Endothelial cell of umbilical vein (primary cell): Measurements from ENCODE around the gene GSDME. TPM values are rescaled to one million over a fixed set of nuclear protein-coding genes. Genes with fewer than 3 reads are reported as not detected.

Source experiments
- BruUV-seq: library from RNA; stranded (reverse); fragments of 400-500 nt; replicated peaks from 2 replicates; lab custom pipeline; 2021; lab: Mats Ljungman, UMichigan
- CTCF ChIA-PET: fragments of 300-600, 350-600 bp; sonication (Branson Sonifier 250); formaldehyde crosslinking; loops from one replicate; lab custom pipeline; 2021; ENCODE audit warnings: antibody characterized with exemption, inconsistent platforms; lab: Charles Lee
- POLR2A ChIA-PET: fragments of 300-600, 350-600 bp; sonication (Branson Sonifier 250); formaldehyde crosslinking; loops from one replicate; lab custom pipeline; 2021; ENCODE audit warnings: antibody characterized with exemption, inconsistent platforms; lab: Charles Lee
- DNase-seq: peaks from one replicate; pipeline ENCODE4 v3.0.0-alpha.2; 2011; ENCODE audit warnings: low read depth, low spot score
- FAIRE-seq: peaks from 2 replicates; lab custom pipeline; 2011; peaks lifted over from hg19 to GRCh38; lab: Jason Lieb, UNC
- H2AFZ ChIP-seq: 2 replicates; pipeline ENCODE4 v1.6.0; 2012; ENCODE audit warnings: low read depth, low read length, control low read depth, inconsistent platforms
- H3K27ac ChIP-seq: 2 replicates; pipeline ENCODE4 v1.5.1; 2011; ENCODE audit warnings: low read depth, mild to moderate bottlenecking, control low read depth, low read length, moderate library complexity; ENCODE audit not compliant: insufficient read depth
- H3K27me3 ChIP-seq, 2 experiments: 2 replicates each; pipeline versions ENCODE4 v1.6.0 to v1.6.1; 2011; ENCODE audit warnings: low read length in 2 of 2, mixed read lengths in 1 of 2; ENCODE audit not compliant: control insufficient read depth in 2 of 2, insufficient read depth in 2 of 2
- H3K36me3 ChIP-seq, 2 experiments: 2 replicates in 1 of 2; 3 replicates in 1 of 2; pipeline ENCODE4 v1.5.1; 2011; ENCODE audit warnings: low read length in 2 of 2, mild to moderate bottlenecking in 1 of 2, moderate library complexity in 1 of 2; ENCODE audit not compliant: control insufficient read depth in 2 of 2, insufficient read depth in 2 of 2; ENCODE audit errors: extremely low read depth in 1 of 2
- H3K4me1 ChIP-seq: 3 replicates; pipeline ENCODE4 v1.5.1; 2011; ENCODE audit warnings: mild to moderate bottlenecking, low read length; ENCODE audit not compliant: control insufficient read depth, insufficient read depth; ENCODE audit errors: extremely low read depth
- H3K4me2 ChIP-seq: 2 replicates; pipeline ENCODE4 v1.6.1; 2011; ENCODE audit warnings: low read length, control low read depth, mixed read lengths; ENCODE audit not compliant: insufficient read depth
- H3K4me3 ChIP-seq, 3 experiments: fragments of 200-600 bp in 1 of 3; sonication (generic), shearing (Covaris generic) in 1 of 3; replicated peaks in 1 of 3; 2 replicates each; pipeline ENCODE4 v1.5.1; 2011 to 2016; ENCODE audit warnings: control low read depth in 3 of 3, low read length in 3 of 3, mild to moderate bottlenecking in 2 of 3, inconsistent platforms in 1 of 3, low read depth in 1 of 3, moderate library complexity in 1 of 3; ENCODE audit not compliant: insufficient read depth in 1 of 3
- H3K79me2 ChIP-seq: 2 replicates; pipeline ENCODE4 v1.6.0; 2012; ENCODE audit warnings: low read length, inconsistent platforms; ENCODE audit not compliant: control insufficient read depth, insufficient read depth
- H3K9ac ChIP-seq: replicated peaks from 2 replicates; pipeline ENCODE3; 2011; ENCODE audit warnings: low read length, control low read depth; ENCODE audit not compliant: insufficient read depth; ENCODE audit errors: extremely low read depth
- H3K9me1 ChIP-seq: replicated peaks from 3 replicates; pipeline ENCODE4 v1.6.0; 2011; ENCODE audit warnings: mild to moderate bottlenecking, low read length; ENCODE audit not compliant: control insufficient read depth, insufficient read depth; ENCODE audit errors: extremely low read depth
- H3K9me3 ChIP-seq: replicated peaks from 2 replicates; pipeline ENCODE4 v1.5.1; 2012; ENCODE audit warnings: low read length, inconsistent platforms; ENCODE audit not compliant: control insufficient read depth, insufficient read depth
- H4K20me1 ChIP-seq: replicated peaks from 2 replicates; pipeline ENCODE3; 2011; ENCODE audit warnings: mild to moderate bottlenecking, low read length; ENCODE audit not compliant: control insufficient read depth, insufficient read depth; ENCODE audit errors: extremely low read depth
- FOS ChIP-seq: IDR thresholded peaks from 2 replicates; pipeline ENCODE4 v1.6.1; 2011; ENCODE audit warnings: mild to moderate bottlenecking, low read length, moderate library complexity, borderline replicate concordance; ENCODE audit not compliant: insufficient read depth
- JUN ChIP-seq: IDR thresholded peaks from 2 replicates; pipeline ENCODE4 v1.6.1; 2011; ENCODE audit warnings: borderline replicate concordance, low read depth; ENCODE audit not compliant: insufficient read length, insufficient read depth
- MYC ChIP-seq: IDR thresholded peaks from one replicate; pipeline ENCODE4 v1.6.1; 2011; ENCODE audit warnings: mild to moderate bottlenecking, low read depth, low read length
- POLR2AphosphoS5 ChIP-seq: IDR thresholded peaks from 2 replicates; pipeline ENCODE4 v1.6.1; 2012; ENCODE audit warnings: low read depth, mild to moderate bottlenecking, control low read depth, low read length, moderate library complexity; ENCODE audit not compliant: insufficient read depth
- dilution Hi-C: fragments of 300-500 bp; cut with MboI; formaldehyde crosslinking; loops from one replicate; pipeline ENCODE4 v1.15.0; 2019; ENCODE audit warnings: low sequenced_read_pairs; ENCODE audit not compliant: extremely low pct_ligation_motif_present
- intact Hi-C: fragments of 100-400 bp; cut with micrococcal nuclease; formaldehyde crosslinking; loops from one replicate; pipeline ENCODE4 v1.10.0; 2022
- polyA plus RNA-seq, 4 experiments: library from polyadenylated mRNA; depleted of rRNA in 3 of 4; stranded (reverse) in 3 of 4; unstranded in 1 of 4; fragments of >200 nt; gene quantifications; 2 replicates each; pipeline versions ENCODE4 v1.2.1 to v1.2.3, GENCODE V29; 2011 to 2012; ENCODE audit warnings: missing spikeins in 1 of 4
- total RNA-seq: library from RNA; stranded (reverse); gene quantifications from 2 replicates; pipeline ENCODE4 v1.2.3, GENCODE V29; 2021
- TF ChIP-seq, protein P1 (sequence below), 2 donors: IDR thresholded peaks; 1 replicate in 1 of 2; 2 replicates in 1 of 2; pipeline ENCODE4 v1.5.1; 2011; ENCODE audit warnings: low read length in 2 of 2, mild to moderate bottlenecking in 2 of 2, moderate library complexity in 2 of 2, control low read depth in 1 of 2, inconsistent platforms in 1 of 2, low read depth in 1 of 2; ENCODE audit not compliant: insufficient read depth in 1 of 2; ENCODE audit errors: extremely low read depth in 1 of 2
- TF ChIP-seq, protein P2 (sequence below): IDR thresholded peaks from 2 replicates; pipeline ENCODE4 v1.6.1; 2011; ENCODE audit not compliant: insufficient read depth, insufficient read length

Gene GSDME
- total and polyA plus RNA-seq, 2 donors (not counting 3 experiments of a cell fraction or from before 2014, with no cell fraction given): 21.1 to 23.4 TPM

- intact Hi-C loops (no loop called here), dilution Hi-C loops (no loop called here)
- Histone ChIP-seq H3K9me1 (no peaks in the 10 kb centered on the region), H3K36me3 (no peaks in the 10 kb centered on the region), H4K20me1 (no peaks in the 10 kb centered on the region), H2AFZ (no peak overlapping the region), H3K9ac (no peak overlapping the region), H3K27ac (no peak overlapping the region), H3K4me2 (no peak overlapping the region), H3K9me3 (no peaks in the 10 kb centered on the region), H3K4me3 (no peak overlapping the region), H3K4me1 (peaks cover 7% of the 10 kb centered on the region), H3K79me2 (no peaks in the 10 kb centered on the region), H3K27me3 (no peaks in the 10 kb centered on the region)
- DNase-seq (no peak), FAIRE-seq (no peak)
- no TSS peak for BruUV-seq
- ChIA-PET POLR2A (no interaction called here), CTCF (interaction anchor here (0.7 to 1.2 kb wide), 4 partner anchors 11 to 282 kb away, joined by 3 to 5 read pairs (median 4); no protein-coding TSS in a partner anchor)
- TF ChIP-seq MYC: no peak
- no peak for TF ChIP-seq FOS
- TF ChIP-seq, protein P1, sequence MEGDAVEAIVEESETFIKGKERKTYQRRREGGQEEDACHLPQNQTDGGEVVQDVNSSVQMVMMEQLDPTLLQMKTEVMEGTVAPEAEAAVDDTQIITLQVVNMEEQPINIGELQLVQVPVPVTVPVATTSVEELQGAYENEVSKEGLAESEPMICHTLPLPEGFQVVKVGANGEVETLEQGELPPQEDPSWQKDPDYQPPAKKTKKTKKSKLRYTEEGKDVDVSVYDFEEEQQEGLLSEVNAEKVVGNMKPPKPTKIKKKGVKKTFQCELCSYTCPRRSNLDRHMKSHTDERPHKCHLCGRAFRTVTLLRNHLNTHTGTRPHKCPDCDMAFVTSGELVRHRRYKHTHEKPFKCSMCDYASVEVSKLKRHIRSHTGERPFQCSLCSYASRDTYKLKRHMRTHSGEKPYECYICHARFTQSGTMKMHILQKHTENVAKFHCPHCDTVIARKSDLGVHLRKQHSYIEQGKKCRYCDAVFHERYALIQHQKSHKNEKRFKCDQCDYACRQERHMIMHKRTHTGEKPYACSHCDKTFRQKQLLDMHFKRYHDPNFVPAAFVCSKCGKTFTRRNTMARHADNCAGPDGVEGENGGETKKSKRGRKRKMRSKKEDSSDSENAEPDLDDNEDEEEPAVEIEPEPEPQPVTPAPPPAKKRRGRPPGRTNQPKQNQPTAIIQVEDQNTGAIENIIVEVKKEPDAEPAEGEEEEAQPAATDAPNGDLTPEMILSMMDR (IDR thresholded peaks at IDR 0.05; ENCODE audit: extremely low read depth in 1 of 2, insufficient read depth in 1 of 2, low read depth in 1 of 2, low read length in 2 of 2): peak; percentile 29 to 33
- no peak for TF ChIP-seq POLR2AphosphoS5
Observed at GRCh38 chr7:24788075-24788474, 30.8 kb upstream of the GSDME start.

DNA sequence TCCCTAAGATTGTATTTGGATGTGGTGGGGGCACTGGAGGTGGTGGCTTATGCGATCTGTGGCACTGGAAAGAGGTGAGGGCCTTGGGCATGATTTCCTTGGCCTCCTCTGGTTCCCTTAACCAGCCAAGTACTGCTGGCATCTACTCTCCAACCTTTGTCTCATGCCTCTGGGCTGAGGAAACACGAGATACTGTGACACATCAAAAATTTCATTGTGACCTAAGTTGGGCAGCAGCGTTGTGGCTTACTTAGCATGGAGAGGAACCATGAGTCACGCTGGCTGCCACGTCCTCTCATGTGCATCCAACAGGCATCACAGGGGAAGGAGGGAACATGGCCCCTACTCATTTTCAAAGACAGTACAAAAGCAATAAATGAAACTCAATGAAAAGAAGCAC lies 29.7 kb upstream of the GSDME start:
- peaks cover 7% of the 10 kb centered on the region for H3K4me1 ChIP-seq
- H3K9me3 ChIP-seq: no peaks in the 10 kb centered on the region
- no peaks in the 10 kb centered on the region for H4K20me1 ChIP-seq
- peak overlapping the region; percentile 35 for H2AFZ ChIP-seq
- intact Hi-C loops: loop anchor here (2.0 kb wide), 1 partner anchor 30 kb away; the partner anchor contains the start of gene GSDME
- POLR2A ChIA-PET: no interaction called here
- H3K79me2 ChIP-seq: no peaks in the 10 kb centered on the region
- H3K9me1 ChIP-seq: no peaks in the 10 kb centered on the region
- peak overlapping the region; percentile 84 for H3K27ac ChIP-seq
- H3K4me3 ChIP-seq: no peak overlapping the region
- DNase-seq (peak; percentile 72), FAIRE-seq (peak; percentile 95)
- H3K4me2 ChIP-seq: no peak overlapping the region
- no peak overlapping the region for H3K9ac ChIP-seq
- dilution Hi-C loops: no loop called here
- CTCF ChIA-PET: interaction anchor here (1.0 kb wide), 2 partner anchors 25 to 311 kb away, joined by 3 to 4 read pairs; no protein-coding TSS in a partner anchor
- TF ChIP-seq POLR2AphosphoS5 (peak; percentile 45), MYC (peak; percentile 28), JUN (peak; percentile 77), FOS (peak; percentile 72)
- TF ChIP-seq, protein P2, sequence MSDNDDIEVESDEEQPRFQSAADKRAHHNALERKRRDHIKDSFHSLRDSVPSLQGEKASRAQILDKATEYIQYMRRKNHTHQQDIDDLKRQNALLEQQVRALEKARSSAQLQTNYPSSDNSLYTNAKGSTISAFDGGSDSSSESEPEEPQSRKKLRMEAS: peak; percentile 45
- TF ChIP-seq, protein P1 (IDR thresholded peaks at IDR 0.05; ENCODE audit: extremely low read depth in 1 of 2, insufficient read depth in 1 of 2, low read depth in 1 of 2, low read length in 2 of 2): no peak
- BruUV-seq: no TSS peak
- H3K27me3 ChIP-seq: no peaks in the 10 kb centered on the region
- no peaks in the 10 kb centered on the region for H3K36me3 ChIP-seq
